ENCODE data around the gene COMT. TPM values are rescaled to one million over a fixed set of nuclear protein-coding genes. Genes with fewer than 3 reads are reported as not detected.

The COMT gene
- total RNA-seq, 1 experiment from 2014 or later: 109 TPM

DNA sequence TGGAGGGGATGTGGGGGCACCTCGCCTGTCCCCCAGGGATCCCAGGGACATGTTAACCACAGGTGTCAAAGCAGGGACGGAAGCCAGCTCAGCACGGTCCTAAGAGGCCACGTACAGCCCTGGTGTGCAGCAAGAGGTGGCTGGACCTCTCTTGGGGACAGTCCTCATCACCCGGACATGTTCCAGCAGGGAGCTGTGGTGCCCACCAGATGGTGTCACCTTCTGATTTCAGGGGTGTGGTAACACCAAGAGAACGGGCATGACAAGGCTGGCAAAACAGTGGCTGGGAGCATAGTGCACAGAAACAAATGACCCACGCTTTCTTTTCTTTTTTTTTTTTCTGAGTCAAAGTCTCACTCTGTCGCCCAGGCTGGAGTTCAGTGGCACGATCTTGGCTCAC lies 25.6 kb upstream of the COMT start:
- Histone ChIP-seq H3K36me3 (ENCODE audit: control insufficient read depth in 1 of 2, insufficient read depth in 2 of 2, low read length in 2 of 2) (no peaks in the 10 kb centered on the region), H3K4me2 (ENCODE audit: low read length) (no peak overlapping the region), H3K4me3 (replicated peaks in 1 of 2; ENCODE audit: low read depth in 1 of 2, low read length in 2 of 2) (no peak overlapping the region), H3K9ac (ENCODE audit: low read length) (no peak overlapping the region), H3K9me3 (ENCODE audit: control insufficient read depth in 1 of 2, insufficient read depth in 1 of 2, low read depth in 1 of 2, low read length in 2 of 2) (no peaks in the 10 kb centered on the region), H3K27me3 (ENCODE audit: insufficient read depth, low read length) (no peaks in the 10 kb centered on the region), H2AFZ (ENCODE audit: low read depth, low read length, poor library complexity, severe bottlenecking) (no peak overlapping the region), H3K9me2 (ENCODE audit: insufficient read depth) (no peaks in the 10 kb centered on the region), H4K20me1 (ENCODE audit: insufficient read depth) (no peaks in the 10 kb centered on the region), H3K27ac (ENCODE audit: low read depth, low read length) (no peak overlapping the region), H3K79me2 (ENCODE audit: insufficient read depth, low read length) (no peaks in the 10 kb centered on the region), H3K4me1 (ENCODE audit: control insufficient read depth in 1 of 2, insufficient read depth in 2 of 2, low read length in 2 of 2) (no peaks in the 10 kb centered on the region)
- TF ChIP-seq EZH2 (IDR thresholded peaks at IDR 0.05): no peak
- no peak for TF ChIP-seq TCF7L2 (IDR thresholded peaks at IDR 0.05; ENCODE audit: borderline replicate concordance, extremely low read depth, insufficient read depth, insufficient read length)
- TF ChIP-seq SRF (IDR thresholded peaks at IDR 0.05; ENCODE audit: low read depth): no peak
- no peak for TF ChIP-seq ZNF274 (IDR thresholded peaks at IDR 0.05; ENCODE audit: low read depth, low read length)
- no peak for TF ChIP-seq POLR2A (IDR thresholded peaks at IDR 0.05; ENCODE audit: borderline replicate concordance, extremely low read depth, insufficient read depth, insufficient read length)
- TF ChIP-seq, protein P1, sequence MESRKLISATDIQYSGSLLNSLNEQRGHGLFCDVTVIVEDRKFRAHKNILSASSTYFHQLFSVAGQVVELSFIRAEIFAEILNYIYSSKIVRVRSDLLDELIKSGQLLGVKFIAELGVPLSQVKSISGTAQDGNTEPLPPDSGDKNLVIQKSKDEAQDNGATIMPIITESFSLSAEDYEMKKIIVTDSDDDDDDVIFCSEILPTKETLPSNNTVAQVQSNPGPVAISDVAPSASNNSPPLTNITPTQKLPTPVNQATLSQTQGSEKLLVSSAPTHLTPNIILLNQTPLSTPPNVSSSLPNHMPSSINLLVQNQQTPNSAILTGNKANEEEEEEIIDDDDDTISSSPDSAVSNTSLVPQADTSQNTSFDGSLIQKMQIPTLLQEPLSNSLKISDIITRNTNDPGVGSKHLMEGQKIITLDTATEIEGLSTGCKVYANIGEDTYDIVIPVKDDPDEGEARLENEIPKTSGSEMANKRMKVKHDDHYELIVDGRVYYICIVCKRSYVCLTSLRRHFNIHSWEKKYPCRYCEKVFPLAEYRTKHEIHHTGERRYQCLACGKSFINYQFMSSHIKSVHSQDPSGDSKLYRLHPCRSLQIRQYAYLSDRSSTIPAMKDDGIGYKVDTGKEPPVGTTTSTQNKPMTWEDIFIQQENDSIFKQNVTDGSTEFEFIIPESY (IDR thresholded peaks at IDR 0.05; ENCODE audit: extremely low read depth, insufficient replicate concordance, low read length): no peak
- no peak for TF ChIP-seq FOSL1 (IDR thresholded peaks at IDR 0.05; ENCODE audit: low read depth)
- TF ChIP-seq YY1 (IDR thresholded peaks at IDR 0.05; ENCODE audit: extremely low read depth, insufficient replicate concordance, low read depth, low read length): no peak
- TF ChIP-seq SIN3A (IDR thresholded peaks at IDR 0.05; ENCODE audit: low read depth): no peak
- TF ChIP-seq RAD21 (IDR thresholded peaks at IDR 0.05; ENCODE audit: low read depth): no peak
- no peak for TF ChIP-seq JUND (IDR thresholded peaks at IDR 0.05)
- TF ChIP-seq ZFX (IDR thresholded peaks at IDR 0.05): no peak
- TF ChIP-seq, protein P2, sequence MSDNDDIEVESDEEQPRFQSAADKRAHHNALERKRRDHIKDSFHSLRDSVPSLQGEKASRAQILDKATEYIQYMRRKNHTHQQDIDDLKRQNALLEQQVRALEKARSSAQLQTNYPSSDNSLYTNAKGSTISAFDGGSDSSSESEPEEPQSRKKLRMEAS (IDR thresholded peaks at IDR 0.05): no peak
- TF ChIP-seq CBX3 (IDR thresholded peaks at IDR 0.05; ENCODE audit: low read depth): no peak
- TF ChIP-seq, protein P3, sequence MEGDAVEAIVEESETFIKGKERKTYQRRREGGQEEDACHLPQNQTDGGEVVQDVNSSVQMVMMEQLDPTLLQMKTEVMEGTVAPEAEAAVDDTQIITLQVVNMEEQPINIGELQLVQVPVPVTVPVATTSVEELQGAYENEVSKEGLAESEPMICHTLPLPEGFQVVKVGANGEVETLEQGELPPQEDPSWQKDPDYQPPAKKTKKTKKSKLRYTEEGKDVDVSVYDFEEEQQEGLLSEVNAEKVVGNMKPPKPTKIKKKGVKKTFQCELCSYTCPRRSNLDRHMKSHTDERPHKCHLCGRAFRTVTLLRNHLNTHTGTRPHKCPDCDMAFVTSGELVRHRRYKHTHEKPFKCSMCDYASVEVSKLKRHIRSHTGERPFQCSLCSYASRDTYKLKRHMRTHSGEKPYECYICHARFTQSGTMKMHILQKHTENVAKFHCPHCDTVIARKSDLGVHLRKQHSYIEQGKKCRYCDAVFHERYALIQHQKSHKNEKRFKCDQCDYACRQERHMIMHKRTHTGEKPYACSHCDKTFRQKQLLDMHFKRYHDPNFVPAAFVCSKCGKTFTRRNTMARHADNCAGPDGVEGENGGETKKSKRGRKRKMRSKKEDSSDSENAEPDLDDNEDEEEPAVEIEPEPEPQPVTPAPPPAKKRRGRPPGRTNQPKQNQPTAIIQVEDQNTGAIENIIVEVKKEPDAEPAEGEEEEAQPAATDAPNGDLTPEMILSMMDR (IDR thresholded peaks at IDR 0.05 in 2 of 3, conservative IDR thresholded peaks at IDR 0.05 in 1 of 3; ENCODE audit: borderline replicate concordance in 1 of 3, insufficient read depth in 1 of 3, low read depth in 2 of 3, low read length in 2 of 3): no peak
- TF ChIP-seq, protein P4, sequence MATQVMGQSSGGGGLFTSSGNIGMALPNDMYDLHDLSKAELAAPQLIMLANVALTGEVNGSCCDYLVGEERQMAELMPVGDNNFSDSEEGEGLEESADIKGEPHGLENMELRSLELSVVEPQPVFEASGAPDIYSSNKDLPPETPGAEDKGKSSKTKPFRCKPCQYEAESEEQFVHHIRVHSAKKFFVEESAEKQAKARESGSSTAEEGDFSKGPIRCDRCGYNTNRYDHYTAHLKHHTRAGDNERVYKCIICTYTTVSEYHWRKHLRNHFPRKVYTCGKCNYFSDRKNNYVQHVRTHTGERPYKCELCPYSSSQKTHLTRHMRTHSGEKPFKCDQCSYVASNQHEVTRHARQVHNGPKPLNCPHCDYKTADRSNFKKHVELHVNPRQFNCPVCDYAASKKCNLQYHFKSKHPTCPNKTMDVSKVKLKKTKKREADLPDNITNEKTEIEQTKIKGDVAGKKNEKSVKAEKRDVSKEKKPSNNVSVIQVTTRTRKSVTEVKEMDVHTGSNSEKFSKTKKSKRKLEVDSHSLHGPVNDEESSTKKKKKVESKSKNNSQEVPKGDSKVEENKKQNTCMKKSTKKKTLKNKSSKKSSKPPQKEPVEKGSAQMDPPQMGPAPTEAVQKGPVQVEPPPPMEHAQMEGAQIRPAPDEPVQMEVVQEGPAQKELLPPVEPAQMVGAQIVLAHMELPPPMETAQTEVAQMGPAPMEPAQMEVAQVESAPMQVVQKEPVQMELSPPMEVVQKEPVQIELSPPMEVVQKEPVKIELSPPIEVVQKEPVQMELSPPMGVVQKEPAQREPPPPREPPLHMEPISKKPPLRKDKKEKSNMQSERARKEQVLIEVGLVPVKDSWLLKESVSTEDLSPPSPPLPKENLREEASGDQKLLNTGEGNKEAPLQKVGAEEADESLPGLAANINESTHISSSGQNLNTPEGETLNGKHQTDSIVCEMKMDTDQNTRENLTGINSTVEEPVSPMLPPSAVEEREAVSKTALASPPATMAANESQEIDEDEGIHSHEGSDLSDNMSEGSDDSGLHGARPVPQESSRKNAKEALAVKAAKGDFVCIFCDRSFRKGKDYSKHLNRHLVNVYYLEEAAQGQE (IDR thresholded peaks at IDR 0.05; ENCODE audit: low read depth): no peak
- TF ChIP-seq SP1 (IDR thresholded peaks at IDR 0.05; ENCODE audit: low read depth): no peak
- intact Hi-C loops (cut with micrococcal nuclease): no loop called here
- RAD21 ChIA-PET (ENCODE audit: low non-redundant PET in 1 of 2, low total read pairs in 2 of 2, uncharacterized antibody in 2 of 2, unreplicated experiment in 2 of 2): no interaction called here
- DNase-seq (ENCODE audit: low read depth, low spot score) (no peak), ATAC-seq (no peak)
- CTCF ChIA-PET: no interaction called here
- BruUV-seq (replicated peaks): no TSS peak
- POLR2A ChIA-PET: no interaction called here
